ENCODE results near the gene NUP93.
"Not testable (repeated sequence)": the region's sequence is repeated elsewhere in the genome, so short reads cannot be mapped to it uniquely, and the experiment has no call there.

NUP93 gene

GRCh38 chr16:56851671-56852400, 121.9 kb downstream of the NUP93 start:
- no peak for DNase-seq

- no peak for DNase-seq
These were observed 122.4 kb downstream of the NUP93 start for GRCh38 chr16:56852401-56852730.

- no peak for DNase-seq
These were observed 123.0 kb downstream of the NUP93 start for GRCh38 chr16:56852968-56853367.

- no peak for DNase-seq
These were observed 125.3 kb downstream of the NUP93 start for GRCh38 chr16:56855201-56855600.

- DNase-seq: no peak
These were observed 126.0 kb downstream of the NUP93 start for GRCh38 chr16:56855946-56856345.

GRCh38 chr16:56856876-56857447, 127.0 kb downstream of the NUP93 start:
- DNase-seq: no peak

GRCh38 chr16:56858374-56858773, 128.4 kb downstream of the NUP93 start:
- DNase-seq: no peak

GRCh38 chr16:56859636-56860035, 129.7 kb downstream of the NUP93 start:
- no peak for DNase-seq

- no peak for DNase-seq
These were observed 130.5 kb downstream of the NUP93 start for GRCh38 chr16:56860226-56861020.

GRCh38 chr16:56861092-56861610, 131.2 kb downstream of the NUP93 start:
- peak; percentile 6 for DNase-seq

- no peak for DNase-seq
These were observed 131.8 kb downstream of the NUP93 start for GRCh38 chr16:56861756-56862155.

GRCh38 chr16:56862776-56863175, 132.8 kb downstream of the NUP93 start:
- DNase-seq: no peak

- no peak for DNase-seq
These were observed 135.0 kb downstream of the NUP93 start, which contains the start of gene SLC12A3 for GRCh38 chr16:56864960-56865359. Gene SLC12A3, plus strand, starts transcription at chr16:56865207. Its CDS starts 29 bp downstream, at chr16:56865236.

GRCh38 chr16:56865394-56866062, 135.6 kb downstream of the NUP93 start:
- no peak for DNase-seq

GRCh38 chr16:56866955-56867830, 137.3 kb downstream of the NUP93 start:
- DNase-seq: no peak

GRCh38 chr16:56868175-56868574, 138.2 kb downstream of the NUP93 start:
- no peak for DNase-seq

GRCh38 chr16:56868766-56869165, 138.8 kb downstream of the NUP93 start:
- DNase-seq: not testable (repeated sequence)

GRCh38 chr16:56869513-56870275, 139.8 kb downstream of the NUP93 start:
- DNase-seq: no peak

- DNase-seq: no peak
These were observed 140.5 kb downstream of the NUP93 start for GRCh38 chr16:56870276-56870888.

- DNase-seq: no peak
These were observed 141.3 kb downstream of the NUP93 start for GRCh38 chr16:56871172-56871593.

- no peak for DNase-seq
These were observed 143.0 kb downstream of the NUP93 start for GRCh38 chr16:56872863-56873391.
